SU-DHL-6 (cell line): ENCODE data around the gene CTNNA2.

Experiments
- H2AFZ ChIP-seq: fragments of 200-600 bp; sonication (generic); 2 replicates; pipeline ENCODE4 v1.6.1; 2014; ENCODE audit warnings: low read depth, mild to moderate bottlenecking, moderate library complexity, mixed read lengths, antibody characterized with exemption, low read length; ENCODE audit not compliant: severe bottlenecking
- H3F3A ChIP-seq: fragments of 200-600 bp; shearing (Covaris generic); 2 replicates; pipeline ENCODE4 v1.6.0; 2016; ENCODE audit warnings: antibody characterized with exemption, mild to moderate bottlenecking; ENCODE audit not compliant: insufficient read depth
- H3K27ac ChIP-seq: fragments of 200-600 bp; sonication (generic); 2 replicates; pipeline ENCODE4 v1.5.1; 2016; ENCODE audit warnings: low read depth, mild to moderate bottlenecking, low read length, moderate library complexity, mixed read lengths
- H3K27me3 ChIP-seq: fragments of 200-600 bp; sonication (generic), shearing (Covaris generic); 2 replicates; pipeline ENCODE4 v1.6.0; 2014; ENCODE audit warnings: mild to moderate bottlenecking, low read length
- H3K36me3 ChIP-seq: fragments of 200-600 bp; sonication (generic); 2 replicates; pipeline ENCODE4 v1.6.1; 2014; ENCODE audit warnings: mild to moderate bottlenecking, low read length, mixed read lengths
- H3K4me2 ChIP-seq: fragments of 300-600, 200-600 bp; shearing (Covaris generic), sonication (generic); 2 replicates; pipeline ENCODE4 v1.6.0; 2014; ENCODE audit warnings: low read length, low read depth, mild to moderate bottlenecking; ENCODE audit not compliant: poor library complexity, severe bottlenecking
- H3K4me3 ChIP-seq: fragments of 200-600 bp; sonication (generic); 2 replicates; pipeline ENCODE4 v1.5.1; 2014; ENCODE audit warnings: antibody characterized with exemption, low read length, mild to moderate bottlenecking, mixed read lengths; ENCODE audit not compliant: insufficient read depth, poor library complexity, severe bottlenecking
- H3K79me2 ChIP-seq: fragments of 200-600 bp; sonication (generic); 2 replicates; pipeline ENCODE4 v1.6.1; 2014; ENCODE audit warnings: mild to moderate bottlenecking, low read length, moderate library complexity; ENCODE audit not compliant: insufficient read depth
- H3K9ac ChIP-seq: fragments of 200-600 bp; sonication (generic); 2 replicates; pipeline ENCODE4 v1.7.0; 2014; ENCODE audit warnings: mild to moderate bottlenecking, low read length
- H3K9me2 ChIP-seq: fragments of 200-600 bp; sonication (generic); replicated peaks from 2 replicates; pipeline ENCODE4 v1.6.1; 2014; ENCODE audit warnings: low read length; ENCODE audit not compliant: insufficient read depth
- H3K9me3 ChIP-seq: fragments of 200-600 bp; sonication (generic); 2 replicates; pipeline ENCODE4 v1.6.1; 2014; ENCODE audit warnings: low read length, mixed read lengths; ENCODE audit not compliant: insufficient read depth
- H4K20me1 ChIP-seq: fragments of 200-600 bp; sonication (generic); 2 replicates; pipeline ENCODE4 v1.6.1; 2014; ENCODE audit warnings: low read depth, mild to moderate bottlenecking, antibody characterized with exemption, low read length, moderate library complexity, mixed read lengths
- CTCF ChIP-seq: fragments of 200-600 bp; sonication (generic); IDR thresholded peaks from one replicate; pipeline ENCODE4 v1.5.1; 2017; ENCODE audit warnings: antibody characterized with exemption, mild to moderate bottlenecking, low read length, moderate library complexity; ENCODE audit not compliant: insufficient read depth, poor library complexity, severe bottlenecking
- EZH2phosphoT487 ChIP-seq: fragments of 200-600 bp; sonication (generic), shearing (Covaris generic); conservative IDR thresholded peaks from 2 replicates; pipeline ENCODE4 v1.6.1; 2018; ENCODE audit warnings: mild to moderate bottlenecking, antibody characterized with exemption, low read length, moderate library complexity, mixed read lengths

The CTNNA2 gene

GRCh38 chr2:80222644-80223043 is 709.8 kb downstream of the CTNNA2 start:
- Histone ChIP-seq H3K4me2 (no peak overlapping the region), H2AFZ (no peak overlapping the region), H3F3A (no peaks in the 10 kb centered on the region), H3K27me3 (no peaks in the 10 kb centered on the region), H3K27ac (no peak overlapping the region), H3K9me3 (no peaks in the 10 kb centered on the region), H3K9ac (no peak overlapping the region), H4K20me1 (no peaks in the 10 kb centered on the region), H3K4me3 (no peak overlapping the region), H3K36me3 (no peaks in the 10 kb centered on the region), H3K9me2 (no peaks in the 10 kb centered on the region), H3K79me2 (no peaks in the 10 kb centered on the region)
- TF ChIP-seq CTCF (no peak), EZH2phosphoT487 (no peak)

- no peaks in the 10 kb centered on the region for H3F3A ChIP-seq
- H3K9me3 ChIP-seq: no peaks in the 10 kb centered on the region
- H3K9me2 ChIP-seq: no peaks in the 10 kb centered on the region
- H3K27me3 ChIP-seq: no peaks in the 10 kb centered on the region
- H3K4me3 ChIP-seq: no peak overlapping the region
- no peak overlapping the region for H3K9ac ChIP-seq
- no peaks in the 10 kb centered on the region for H3K79me2 ChIP-seq
- no peak overlapping the region for H2AFZ ChIP-seq
- no peaks in the 10 kb centered on the region for H4K20me1 ChIP-seq
- no peak overlapping the region for H3K4me2 ChIP-seq
- TF ChIP-seq CTCF (no peak), EZH2phosphoT487 (no peak)
- H3K36me3 ChIP-seq: no peaks in the 10 kb centered on the region
- no peak overlapping the region for H3K27ac ChIP-seq
Measured at GRCh38 chr2:80231421-80231820, 718.6 kb downstream of the CTNNA2 start.

- H3K27ac ChIP-seq: no peak overlapping the region
- no peaks in the 10 kb centered on the region for H3K27me3 ChIP-seq
- no peak overlapping the region for H3K4me3 ChIP-seq
- no peak overlapping the region for H3K4me2 ChIP-seq
- no peaks in the 10 kb centered on the region for H3K9me3 ChIP-seq
- H3K36me3 ChIP-seq: no peaks in the 10 kb centered on the region
- H3F3A ChIP-seq: no peaks in the 10 kb centered on the region
- no peaks in the 10 kb centered on the region for H4K20me1 ChIP-seq
- no peak overlapping the region for H3K9ac ChIP-seq
- no peaks in the 10 kb centered on the region for H3K9me2 ChIP-seq
- H3K79me2 ChIP-seq: no peaks in the 10 kb centered on the region
- no peak overlapping the region for H2AFZ ChIP-seq
- TF ChIP-seq CTCF (no peak), EZH2phosphoT487 (no peak)
Measured at GRCh38 chr2:80233333-80233732, 720.5 kb downstream of the CTNNA2 start.
